ENCODE results near the gene CYP2E1. TPM values are rescaled to one million over a fixed set of nuclear protein-coding genes. Genes with fewer than 3 reads are reported as not detected.
"Not testable (repeated sequence)": the region's sequence is repeated elsewhere in the genome, so short reads cannot be mapped to it uniquely, and the experiment has no call there.

CYP2E1 gene
- total RNA-seq, 1 donor from 2014 or later: 0.69 TPM

- DNase-seq: not testable (repeated sequence)
Observed at GRCh38 chr10:133573460-133573859, 46.3 kb downstream of the CYP2E1 start.

- not testable (repeated sequence) for DNase-seq
Observed at GRCh38 chr10:133577037-133577436, 49.9 kb downstream of the CYP2E1 start.

Other genes with a start within 250 kb of the CYP2E1 start
- 29.1 TPM for gene TUBGCP2, start 218.5 kb upstream of the CYP2E1 start, total RNA-seq
- 12.2 TPM for gene ZNF511, start 218.4 kb upstream of the CYP2E1 start, total RNA-seq
- not detected for gene CALY, start 190.5 kb upstream of the CYP2E1 start, total RNA-seq
- gene PRAP1, start 180.0 kb upstream of the CYP2E1 start, total RNA-seq: not detected
- gene FUOM, start 169.3 kb upstream of the CYP2E1 start, total RNA-seq: 11.2 TPM
- 41.2 TPM for gene ECHS1, start 154.0 kb upstream of the CYP2E1 start, total RNA-seq
- 3.6 TPM for gene PAOX, start 148.1 kb upstream of the CYP2E1 start, total RNA-seq
- 24.7 TPM for gene MTG1, start 133.2 kb upstream of the CYP2E1 start, total RNA-seq
- gene SPRN, start 102.7 kb upstream of the CYP2E1 start, total RNA-seq: 0.89 TPM
- 2.5 TPM for gene SCART1, start 73.4 kb upstream of the CYP2E1 start, total RNA-seq
- gene SYCE1, start 38.2 kb downstream of the CYP2E1 start, total RNA-seq: not detected
- not detected for gene FRG2B, start 99.4 kb downstream of the CYP2E1 start, total RNA-seq